GM12878 (cell line): ENCODE measurements around the gene BAG3. TPM values are rescaled to one million over a fixed set of nuclear protein-coding genes. Genes with fewer than 3 reads are reported as not detected.
A peak's percentile ranks its signal among the peaks of the same experiment; 100 is the strongest.

Experiments
- BRCA1 ChIP-seq: IDR thresholded peaks from 2 replicates; pipeline ENCODE4 v1.6.1; 2011; ENCODE audit warnings: low read depth, low read length, improper control_type of control experiment
- CBFB ChIP-seq: IDR thresholded peaks from 2 replicates; pipeline ENCODE4 v1.6.1; 2016; ENCODE audit warnings: antibody characterized with exemption, low read depth
- CBX3 ChIP-seq: fragments of 200-600 bp; sonication (generic); IDR thresholded peaks from 2 replicates; pipeline ENCODE4 v1.6.1; 2016; ENCODE audit warnings: low read depth, borderline replicate concordance
- CBX5 ChIP-seq: sonication (generic); IDR thresholded peaks from 2 replicates; pipeline ENCODE4 v1.6.1; 2016; ENCODE audit warnings: low read depth, moderate library complexity, mild to moderate bottlenecking, inconsistent platforms
- CHD2 ChIP-seq: IDR thresholded peaks from 2 replicates; pipeline ENCODE4 v1.6.1; 2011; ENCODE audit warnings: low read depth, low read length, improper control_type of control experiment, borderline replicate concordance
- EGR1 ChIP-seq, 2 experiments: IDR thresholded peaks; 1 replicate in 1 of 2; 2 replicates in 1 of 2; pipeline ENCODE4 v1.6.1; 2011 to 2012; ENCODE audit warnings: low read depth in 2 of 2, low read length in 2 of 2, borderline replicate concordance in 1 of 2, mild to moderate bottlenecking in 1 of 2, moderate library complexity in 1 of 2
- EP300 ChIP-seq, 2 experiments: fragments of 150-350 bp in 1 of 2; IDR thresholded peaks; 2 replicates each; pipeline ENCODE4 v1.6.1; 2011 to 2012; ENCODE audit warnings: low read depth in 2 of 2, low read length in 2 of 2, borderline replicate concordance in 1 of 2, improper control_type of control experiment in 1 of 2, inconsistent platforms in 1 of 2; ENCODE audit not compliant: control insufficient read depth in 1 of 2
- ESRRA ChIP-seq: IDR thresholded peaks from 2 replicates; pipeline ENCODE4 v1.6.1; 2012; ENCODE audit warnings: mild to moderate bottlenecking, low read length, improper control_type of control experiment
- ETV6 ChIP-seq, 2 experiments: fragments of 450-650 bp in 1 of 2; IDR thresholded peaks in 1 of 2; conservative IDR thresholded peaks in 1 of 2; 2 replicates each; pipeline ENCODE4 v1.6.1; 2014; ENCODE audit warnings: antibody characterized with exemption in 1 of 2, borderline replicate concordance in 1 of 2, low read depth in 1 of 2, mild to moderate bottlenecking in 1 of 2, moderate library complexity in 1 of 2
- KAT2A ChIP-seq: conservative IDR thresholded peaks from 2 replicates; pipeline ENCODE4 v1.6.1; 2011; ENCODE audit warnings: low read depth, low read length; ENCODE audit not compliant: control insufficient read depth
- LARP7 ChIP-seq: fragments of 450-650 bp; IDR thresholded peaks from 2 replicates; pipeline ENCODE4 v1.6.1; 2017; ENCODE audit warnings: mild to moderate bottlenecking
- MEF2B ChIP-seq: fragments of 450-650 bp; IDR thresholded peaks from 2 replicates; pipeline ENCODE4 v1.6.1; 2018; ENCODE audit warnings: mild to moderate bottlenecking, moderate library complexity; ENCODE audit not compliant: partially characterized antibody, poor library complexity, severe bottlenecking
- MTA3 ChIP-seq: IDR thresholded peaks from 2 replicates; pipeline ENCODE4 v1.6.1; 2012; ENCODE audit warnings: low read length, inconsistent platforms, borderline replicate concordance
- PAX8 ChIP-seq: fragments of 450-650 bp; IDR thresholded peaks from 2 replicates; pipeline ENCODE4 v1.6.1; 2017; ENCODE audit warnings: mild to moderate bottlenecking, moderate library complexity
- RBBP5 ChIP-seq: fragments of 200-600 bp; sonication (generic); conservative IDR thresholded peaks from 2 replicates; pipeline ENCODE4 v1.6.1; 2016
- RELB ChIP-seq: fragments of 450-650 bp; IDR thresholded peaks from 2 replicates; pipeline ENCODE4 v1.6.1; 2017; ENCODE audit warnings: low read depth, mild to moderate bottlenecking, moderate library complexity
- RUNX3 ChIP-seq: IDR thresholded peaks from 2 replicates; pipeline ENCODE4 v1.6.1; 2012; ENCODE audit warnings: low read length, inconsistent platforms
- SUZ12 ChIP-seq: fragments of 200-600 bp; sonication (generic); IDR thresholded peaks from one replicate; pipeline ENCODE4 v1.6.1; 2018; ENCODE audit warnings: antibody characterized with exemption, mild to moderate bottlenecking; ENCODE audit not compliant: unreplicated experiment
- YBX1 ChIP-seq: fragments of 450-650 bp; IDR thresholded peaks from 2 replicates; pipeline ENCODE4 v1.6.1; 2016; ENCODE audit warnings: antibody characterized with exemption
- YY1 ChIP-seq: IDR thresholded peaks from 2 replicates; pipeline ENCODE4 v1.6.1; 2011; ENCODE audit warnings: low read depth, mild to moderate bottlenecking, low read length
- polyA plus RNA-seq, 11 experiments: library from polyadenylated mRNA; depleted of rRNA in 4 of 11; unstranded in 6 of 11; stranded (reverse) in 5 of 11; fragments of >200 nt; fragmentation: Nextera tagmentation in 4 of 11; fragmentation: Illumina TruSeq in 1 of 11; extraction: Ambion mirVana in 4 of 11; extraction: Trizol in 1 of 11; gene quantifications; 1 replicate in 1 of 11; 2 replicates in 10 of 11; pipeline versions ENCODE4 v1.2.1 to v1.2.3, GENCODE V29; 2011 to 2016; ENCODE audit warnings: inconsistent platforms in 2 of 11, missing spikeins in 2 of 11, low read depth in 1 of 11
- total RNA-seq, 4 experiments: library from RNA; depleted of rRNA in 3 of 4; stranded (reverse); fragments of >200 nt in 3 of 4; fragmentation: Illumina TruSeq in 1 of 4; extraction: Trizol in 1 of 4; gene quantifications; 2 replicates each; pipeline versions ENCODE4 v1.2.1 to v1.2.3, GENCODE V29; 2013 to 2021
- TF ChIP-seq, protein P1 (sequence below): fragments of 450-650 bp; IDR thresholded peaks from 2 replicates; pipeline ENCODE4 v1.6.1; 2018; ENCODE audit warnings: mild to moderate bottlenecking, low read depth, moderate library complexity; ENCODE audit not compliant: partially characterized antibody
- TF ChIP-seq, protein P2 (sequence below): fragments of 450-650 bp; IDR thresholded peaks from 2 replicates; pipeline ENCODE4 v1.6.1; 2016; ENCODE audit warnings: mild to moderate bottlenecking, moderate library complexity, borderline replicate concordance

The BAG3 gene
- total and polyA plus RNA-seq, 10 of the 15 experiments (the other 5 are each of a cell fraction or from before 2014, with no cell fraction given), result 0.71 to 14.1 (median 4.3) TPM

GRCh38 chr10:119726676-119727261 lies 75.6 kb downstream of the BAG3 start (continued):
- TF ChIP-seq RELB (0 out of 2 replicates have a peak, but pooled peaks have one; percentile 19), KAT2A (no peak), MTA3 (no peak), EGR1 (IDR thresholded peaks at IDR 0.05; ENCODE audit: borderline replicate concordance in 1 of 2, low read depth in 2 of 2, low read length in 2 of 2) (no peak), YY1 (no peak), RBBP5 (no peak), ETV6 (conservative IDR thresholded peaks at IDR 0.05 in 1 of 2, IDR thresholded peaks at IDR 0.05 in 1 of 2; ENCODE audit: borderline replicate concordance in 1 of 2, low read depth in 1 of 2) (no peak), EP300 (IDR thresholded peaks at IDR 0.05; ENCODE audit: borderline replicate concordance in 1 of 2, control insufficient read depth in 1 of 2, low read depth in 2 of 2, low read length in 2 of 2) (no peak), SUZ12 (no peak), YBX1 (no peak), PAX8 (no peak), CBFB (0 out of 2 replicates have a peak, but pooled peaks have one; percentile 43), CHD2 (no peak), LARP7 (no peak), BRCA1 (no peak), ESRRA (no peak), CBX5 (no peak), MEF2B (no peak), RUNX3 (peak; percentile 45), CBX3 (no peak)
- TF ChIP-seq, protein P1, sequence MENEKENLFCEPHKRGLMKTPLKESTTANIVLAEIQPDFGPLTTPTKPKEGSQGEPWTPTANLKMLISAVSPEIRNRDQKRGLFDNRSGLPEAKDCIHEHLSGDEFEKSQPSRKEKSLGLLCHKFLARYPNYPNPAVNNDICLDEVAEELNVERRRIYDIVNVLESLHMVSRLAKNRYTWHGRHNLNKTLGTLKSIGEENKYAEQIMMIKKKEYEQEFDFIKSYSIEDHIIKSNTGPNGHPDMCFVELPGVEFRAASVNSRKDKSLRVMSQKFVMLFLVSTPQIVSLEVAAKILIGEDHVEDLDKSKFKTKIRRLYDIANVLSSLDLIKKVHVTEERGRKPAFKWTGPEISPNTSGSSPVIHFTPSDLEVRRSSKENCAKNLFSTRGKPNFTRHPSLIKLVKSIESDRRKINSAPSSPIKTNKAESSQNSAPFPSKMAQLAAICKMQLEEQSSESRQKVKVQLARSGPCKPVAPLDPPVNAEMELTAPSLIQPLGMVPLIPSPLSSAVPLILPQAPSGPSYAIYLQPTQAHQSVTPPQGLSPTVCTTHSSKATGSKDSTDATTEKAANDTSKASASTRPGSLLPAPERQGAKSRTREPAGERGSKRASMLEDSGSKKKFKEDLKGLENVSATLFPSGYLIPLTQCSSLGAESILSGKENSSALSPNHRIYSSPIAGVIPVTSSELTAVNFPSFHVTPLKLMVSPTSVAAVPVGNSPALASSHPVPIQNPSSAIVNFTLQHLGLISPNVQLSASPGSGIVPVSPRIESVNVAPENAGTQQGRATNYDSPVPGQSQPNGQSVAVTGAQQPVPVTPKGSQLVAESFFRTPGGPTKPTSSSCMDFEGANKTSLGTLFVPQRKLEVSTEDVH, result no peak
- TF ChIP-seq, protein P2, sequence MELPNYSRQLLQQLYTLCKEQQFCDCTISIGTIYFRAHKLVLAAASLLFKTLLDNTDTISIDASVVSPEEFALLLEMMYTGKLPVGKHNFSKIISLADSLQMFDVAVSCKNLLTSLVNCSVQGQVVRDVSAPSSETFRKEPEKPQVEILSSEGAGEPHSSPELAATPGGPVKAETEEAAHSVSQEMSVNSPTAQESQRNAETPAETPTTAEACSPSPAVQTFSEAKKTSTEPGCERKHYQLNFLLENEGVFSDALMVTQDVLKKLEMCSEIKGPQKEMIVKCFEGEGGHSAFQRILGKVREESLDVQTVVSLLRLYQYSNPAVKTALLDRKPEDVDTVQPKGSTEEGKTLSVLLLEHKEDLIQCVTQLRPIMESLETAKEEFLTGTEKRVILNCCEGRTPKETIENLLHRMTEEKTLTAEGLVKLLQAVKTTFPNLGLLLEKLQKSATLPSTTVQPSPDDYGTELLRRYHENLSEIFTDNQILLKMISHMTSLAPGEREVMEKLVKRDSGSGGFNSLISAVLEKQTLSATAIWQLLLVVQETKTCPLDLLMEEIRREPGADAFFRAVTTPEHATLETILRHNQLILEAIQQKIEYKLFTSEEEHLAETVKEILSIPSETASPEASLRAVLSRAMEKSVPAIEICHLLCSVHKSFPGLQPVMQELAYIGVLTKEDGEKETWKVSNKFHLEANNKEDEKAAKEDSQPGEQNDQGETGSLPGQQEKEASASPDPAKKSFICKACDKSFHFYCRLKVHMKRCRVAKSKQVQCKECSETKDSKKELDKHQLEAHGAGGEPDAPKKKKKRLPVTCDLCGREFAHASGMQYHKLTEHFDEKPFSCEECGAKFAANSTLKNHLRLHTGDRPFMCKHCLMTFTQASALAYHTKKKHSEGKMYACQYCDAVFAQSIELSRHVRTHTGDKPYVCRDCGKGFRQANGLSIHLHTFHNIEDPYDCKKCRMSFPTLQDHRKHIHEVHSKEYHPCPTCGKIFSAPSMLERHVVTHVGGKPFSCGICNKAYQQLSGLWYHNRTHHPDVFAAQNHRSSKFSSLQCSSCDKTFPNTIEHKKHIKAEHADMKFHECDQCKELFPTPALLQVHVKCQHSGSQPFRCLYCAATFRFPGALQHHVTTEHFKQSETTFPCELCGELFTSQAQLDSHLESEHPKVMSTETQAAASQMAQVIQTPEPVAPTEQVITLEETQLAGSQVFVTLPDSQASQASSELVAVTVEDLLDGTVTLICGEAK, result peak; percentile 50; the same call in 1 of the 2 replicates
